HL-60 (cell line): ENCODE results near the gene AFDN.

Source experiments
- DNase-seq, 2 experiments: peaks; one replicate each; pipeline ENCODE4 v3.0.0-alpha.2; 2010 to 2020; ENCODE audit warnings: low read depth in 1 of 2, low spot score in 1 of 2
- H3K27ac ChIP-seq: fragments of 250-450 bp; sonication (Bioruptor Pico); replicated peaks from 2 replicates; pipeline ENCODE4 v1.5.1; 2020; ENCODE audit warnings: mild to moderate bottlenecking, moderate library complexity
- H3K27me3 ChIP-seq: fragments of 250-450 bp; sonication (Bioruptor Pico); 2 replicates; pipeline ENCODE4 v1.5.1; 2021; ENCODE audit warnings: mild to moderate bottlenecking, moderate library complexity; ENCODE audit not compliant: insufficient read depth, poor library complexity, severe bottlenecking
- H3K4me3 ChIP-seq: replicated peaks from 2 replicates; pipeline ENCODE4 v1.5.1; 2011; ENCODE audit warnings: mild to moderate bottlenecking, control low read depth, low read length; ENCODE audit not compliant: insufficient read depth
- CTCF ChIP-seq: IDR thresholded peaks from one replicate; pipeline ENCODE4 v1.5.1; 2011; ENCODE audit warnings: low read length, control low read depth, inconsistent platforms; ENCODE audit not compliant: insufficient read depth
- GABPA ChIP-seq: IDR thresholded peaks from 2 replicates; pipeline ENCODE4 v1.6.1; 2012; ENCODE audit warnings: low read depth
- POLR2AphosphoS5 ChIP-seq: IDR thresholded peaks from 2 replicates; pipeline ENCODE4 v1.6.1; 2012; ENCODE audit warnings: low read depth
- REST ChIP-seq: IDR thresholded peaks from 2 replicates; pipeline ENCODE4 v1.6.1; 2012; ENCODE audit warnings: low read depth; ENCODE audit not compliant: insufficient replicate concordance
- SPI1 ChIP-seq: IDR thresholded peaks from 2 replicates; pipeline ENCODE4 v1.6.1; 2012; ENCODE audit warnings: low read depth, mild to moderate bottlenecking, borderline replicate concordance

The AFDN gene

DNA sequence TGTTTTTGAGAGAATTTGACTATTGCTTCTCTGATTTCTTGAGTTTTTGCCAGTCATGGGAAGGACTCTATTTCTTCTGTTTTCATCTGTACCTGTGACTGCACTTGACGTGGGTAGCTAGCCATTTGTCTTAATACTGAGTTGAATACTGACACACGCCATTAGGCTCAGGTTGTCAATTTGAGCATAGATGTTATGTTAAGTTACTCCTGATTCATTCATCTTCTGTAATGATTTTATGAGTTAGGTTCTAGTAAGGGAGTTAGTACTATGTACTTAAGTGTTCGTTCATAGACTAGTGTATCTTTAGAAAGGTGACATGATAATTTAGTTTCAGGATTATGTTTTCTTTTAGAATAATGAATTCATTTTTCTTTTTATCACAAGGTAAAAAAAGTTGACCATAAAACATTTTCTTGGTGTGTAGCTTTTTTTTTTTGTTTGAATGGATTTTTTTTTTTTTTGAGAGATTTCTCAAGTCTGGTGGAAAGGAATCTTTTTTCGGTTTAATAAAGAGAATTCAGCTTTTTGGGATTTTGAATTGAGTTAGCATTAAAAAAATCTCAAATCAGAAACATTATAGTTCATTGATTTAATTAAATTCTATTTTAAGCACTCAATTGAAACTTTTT lies 1.7 kb downstream of the AFDN start:
- no peak for TF ChIP-seq GABPA
- TF ChIP-seq CTCF: no peak
- no peak for TF ChIP-seq REST
- no peak for TF ChIP-seq POLR2AphosphoS5
- no peak for TF ChIP-seq SPI1
- H3K27ac ChIP-seq: no peak overlapping the region
- peaks cover 31% of the 10 kb centered on the region for H3K27me3 ChIP-seq
- no peak overlapping the region for H3K4me3 ChIP-seq
- no peak for DNase-seq

DNA sequence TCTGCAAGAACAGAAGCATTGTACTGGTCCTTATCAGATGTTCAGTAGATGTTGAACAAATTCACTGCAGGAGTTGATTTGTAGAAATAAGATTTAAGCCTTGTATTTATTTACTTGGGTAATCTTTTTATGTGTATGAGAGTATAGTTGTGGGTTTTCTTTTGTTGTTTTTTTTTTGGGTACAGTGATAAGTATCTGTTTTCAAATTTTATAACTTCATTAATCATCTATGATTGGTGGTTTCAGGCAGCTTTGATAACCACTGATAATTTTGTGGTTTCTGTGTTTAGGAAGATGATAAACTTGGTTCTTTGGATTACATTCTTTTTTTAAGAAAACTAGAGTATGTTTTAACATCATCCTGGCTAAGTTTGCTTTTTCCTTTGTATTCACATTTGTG lies 2.8 kb downstream of the AFDN start:
- TF ChIP-seq POLR2AphosphoS5: no peak
- TF ChIP-seq CTCF: no peak
- no peak for TF ChIP-seq GABPA
- no peak for TF ChIP-seq SPI1
- TF ChIP-seq REST: no peak
- peaks cover 31% of the 10 kb centered on the region for H3K27me3 ChIP-seq
- no peak for DNase-seq
- no peak overlapping the region for H3K27ac ChIP-seq
- H3K4me3 ChIP-seq: no peak overlapping the region

GRCh38 chr6:167831281-167831828 lies 4.6 kb downstream of the AFDN start:
- DNase-seq: no peak
- TF ChIP-seq SPI1: no peak
- no peak for TF ChIP-seq CTCF
- TF ChIP-seq REST: no peak
- no peak for TF ChIP-seq POLR2AphosphoS5
- TF ChIP-seq GABPA: no peak

More at GRCh38 chr6:167831281-167831828, 4.6 kb downstream of the AFDN start:
- Histone ChIP-seq H3K4me3 (no peak overlapping the region), H3K27ac (no peak overlapping the region), H3K27me3 (peaks cover 23% of the 10 kb centered on the region)
